SU-DHL-6 (cell line): Measurements from ENCODE around the gene DYNLT1.

ENCODE experiments used
- CTCF ChIP-seq: fragments of 200-600 bp; sonication (generic); IDR thresholded peaks from one replicate; pipeline ENCODE4 v1.5.1; 2017; ENCODE audit warnings: antibody characterized with exemption, mild to moderate bottlenecking, low read length, moderate library complexity; ENCODE audit not compliant: insufficient read depth, poor library complexity, severe bottlenecking
- EZH2phosphoT487 ChIP-seq: fragments of 200-600 bp; sonication (generic), shearing (Covaris generic); conservative IDR thresholded peaks from 2 replicates; pipeline ENCODE4 v1.6.1; 2018; ENCODE audit warnings: mild to moderate bottlenecking, antibody characterized with exemption, low read length, moderate library complexity, mixed read lengths

DNA sequence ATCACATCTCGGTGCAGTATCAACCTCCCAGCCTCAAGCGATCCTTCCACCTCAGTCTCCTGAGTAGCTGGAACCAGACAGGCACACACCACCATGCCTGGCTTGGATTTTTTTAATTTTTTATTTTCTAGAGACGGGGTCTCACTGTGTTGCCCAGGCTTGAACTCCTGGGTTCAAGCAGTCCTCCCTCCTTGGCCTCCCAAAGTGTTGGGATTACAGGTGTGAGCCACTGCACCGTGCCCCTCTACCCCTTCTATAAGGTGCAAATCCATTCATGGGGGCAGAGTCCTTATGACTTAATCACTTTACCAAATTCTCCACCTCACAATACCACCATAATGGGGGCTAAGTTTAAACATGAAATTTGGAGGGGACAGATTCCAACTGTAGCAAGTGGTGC, 47.0 kb downstream of the DYNLT1 start:
- TF ChIP-seq CTCF (no peak), EZH2phosphoT487 (no peak)
